Globus pallidus (tissue), 1 donor: Measurements from ENCODE around the gene PRKX.
A peak's percentile ranks its signal among the peaks of the same experiment; 100 is the strongest.
"Not testable (repeated sequence)": the region's sequence is repeated elsewhere in the genome, so short reads cannot be mapped to it uniquely, and the experiment has no call there.

Experiments used
- DNase-seq: peaks from one replicate; pipeline ENCODE4 v3.0.0-alpha.2; 2015; ENCODE audit warnings: low spot score

PRKX gene

DNA sequence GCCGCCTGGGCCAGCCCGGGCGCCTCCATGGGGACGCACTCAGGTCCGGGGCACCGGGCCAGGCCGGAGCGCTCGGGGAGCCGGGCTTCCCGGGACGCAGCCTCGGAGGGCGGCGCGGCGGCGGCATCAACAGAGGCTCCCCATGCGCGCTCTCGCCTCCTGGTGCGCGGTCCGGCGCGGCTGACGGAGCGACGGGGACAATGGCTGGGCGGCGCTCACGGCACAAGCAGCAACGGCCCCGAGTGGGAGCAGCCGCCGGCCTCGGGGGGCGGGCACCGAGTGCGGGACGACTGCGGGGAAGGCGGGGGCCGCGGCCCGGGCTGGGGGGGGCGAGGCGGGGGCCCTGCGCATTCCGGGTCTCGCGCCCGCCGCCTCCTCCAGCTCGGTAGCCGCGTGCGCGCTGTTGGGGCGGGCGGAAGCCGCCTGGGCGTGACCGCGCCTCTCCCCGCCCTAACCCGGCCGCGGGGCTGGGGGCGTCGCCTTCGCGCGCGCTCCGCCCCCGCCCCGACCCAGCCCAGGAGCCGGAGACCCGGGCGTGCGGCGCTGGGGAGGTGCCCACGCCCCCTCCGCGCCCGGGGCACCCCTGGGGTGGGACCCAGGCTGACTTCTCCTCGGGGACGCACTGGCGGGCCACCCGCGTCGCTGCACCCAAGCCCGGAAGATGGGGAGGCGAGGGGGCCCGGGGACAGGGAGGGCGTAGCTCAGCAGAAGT, at the start of gene PRKX:
Gene PRKX (minus strand): TSS at position 425 of the 712 bp plus-strand sequence. CDS start 396 bp downstream, at position 29.
- no peak for DNase-seq

DNA sequence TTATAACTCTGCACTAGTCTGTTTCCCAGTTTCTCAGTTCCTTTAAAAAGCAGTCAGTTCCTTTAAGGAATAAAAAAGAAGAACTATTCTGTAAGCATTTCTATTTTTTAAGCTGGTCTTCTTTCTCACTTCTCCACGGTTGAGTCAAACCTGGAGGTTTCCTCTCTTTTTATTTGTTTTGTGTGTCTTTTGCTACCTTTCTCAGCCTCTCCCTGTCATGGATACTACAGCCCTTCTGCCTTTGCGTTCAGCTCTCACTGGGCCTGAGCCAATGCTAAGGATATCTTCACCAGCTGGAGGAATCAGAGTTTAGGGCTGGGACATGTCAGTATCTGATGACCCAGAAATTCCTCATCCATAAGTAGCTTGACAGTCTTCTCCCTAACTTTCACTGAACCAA, 49.7 kb upstream of the PRKX start:
- DNase-seq, result peak; percentile 5

DNA sequence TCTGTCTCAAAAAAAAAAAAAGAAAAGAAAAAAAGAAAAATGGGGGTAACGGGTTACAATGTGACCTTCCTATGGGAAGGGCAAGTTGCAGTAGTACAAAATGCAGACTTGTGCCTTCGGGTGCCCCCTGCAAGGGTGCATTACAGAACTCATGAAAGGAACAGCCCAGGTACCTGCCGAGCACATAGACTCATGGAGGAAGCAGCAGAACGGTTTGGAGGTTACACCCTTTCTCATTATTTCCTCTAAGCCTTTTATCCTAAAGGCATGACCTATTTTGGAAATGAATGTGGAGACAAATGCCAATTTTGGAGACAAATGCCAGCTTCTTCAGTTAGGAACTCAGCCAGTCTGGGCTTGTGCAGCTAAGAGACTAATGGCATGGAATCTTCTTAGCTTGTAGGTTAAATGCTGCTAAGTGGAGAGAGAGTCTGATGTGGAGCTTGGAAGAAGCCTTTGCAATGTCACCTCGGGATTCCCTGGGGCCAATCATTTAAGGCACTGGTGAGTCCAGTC, 44.1 kb upstream of the PRKX start:
- no peak for DNase-seq

DNA sequence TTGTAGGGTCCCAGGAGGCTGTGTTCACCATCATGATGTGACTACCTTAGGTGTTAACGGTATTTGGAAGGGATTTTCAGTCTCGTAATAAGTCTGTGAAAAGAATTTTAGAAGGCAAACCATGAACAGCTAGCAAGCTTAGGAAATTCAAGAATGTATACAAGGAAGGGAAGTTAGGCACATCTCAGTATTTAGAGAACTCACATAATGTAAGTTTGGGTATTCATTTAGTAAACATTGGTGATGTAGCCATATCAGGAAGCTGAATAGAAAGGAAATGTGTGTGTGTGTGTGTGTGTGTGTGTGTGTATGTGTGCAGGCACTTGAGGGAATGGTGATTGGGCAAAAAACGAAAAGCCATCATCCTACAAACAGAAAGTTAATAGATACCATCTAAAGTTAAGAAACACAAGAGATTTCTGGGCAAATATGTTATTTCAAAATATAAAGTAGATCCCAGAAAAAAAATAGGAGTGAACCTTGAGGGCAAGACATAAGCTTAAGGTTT, 34.7 kb upstream of the PRKX start:
- no peak for DNase-seq

GRCh38 chrX:3743801-3744439, 30.5 kb upstream of the PRKX start:
- no peak for DNase-seq

DNA sequence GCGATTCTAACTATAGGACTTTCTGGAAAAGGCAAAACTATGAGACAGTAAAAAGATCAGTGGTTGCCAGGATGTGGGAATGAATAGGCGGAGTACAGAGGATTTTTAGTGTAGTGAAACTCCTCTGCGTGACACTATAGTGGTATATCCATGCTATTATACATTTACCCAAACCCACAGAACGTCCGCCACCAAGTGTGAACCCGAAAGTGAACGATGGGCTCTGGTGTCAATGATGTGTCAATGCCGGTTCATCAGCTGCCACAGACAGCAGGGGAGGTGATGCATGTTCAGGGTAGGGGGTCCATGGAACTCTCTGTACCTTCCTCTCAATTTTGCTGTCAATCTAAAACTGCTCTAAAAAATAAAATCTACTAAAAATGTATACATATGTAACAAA, 27.5 kb upstream of the PRKX start:
- not testable (repeated sequence) for DNase-seq

DNA sequence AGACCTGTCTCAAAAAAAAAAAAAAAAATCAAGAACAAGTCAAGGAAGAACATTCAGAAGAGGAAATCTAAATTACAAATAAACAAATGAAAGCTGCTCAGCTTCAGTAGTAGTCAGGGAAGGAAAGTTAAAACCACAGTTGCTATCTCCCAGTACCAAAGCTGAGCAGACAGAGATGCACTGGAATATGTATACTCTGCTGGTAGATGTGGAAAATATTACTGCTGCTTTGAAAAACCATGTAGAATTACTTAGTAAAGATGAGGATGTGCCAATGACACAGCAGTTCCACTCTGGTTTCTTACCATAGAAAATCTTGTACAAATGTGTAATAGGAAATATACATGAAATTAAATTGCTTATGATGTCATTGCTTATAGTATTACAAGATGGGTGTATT, 25.1 kb upstream of the PRKX start:
- DNase-seq, result no peak

DNA sequence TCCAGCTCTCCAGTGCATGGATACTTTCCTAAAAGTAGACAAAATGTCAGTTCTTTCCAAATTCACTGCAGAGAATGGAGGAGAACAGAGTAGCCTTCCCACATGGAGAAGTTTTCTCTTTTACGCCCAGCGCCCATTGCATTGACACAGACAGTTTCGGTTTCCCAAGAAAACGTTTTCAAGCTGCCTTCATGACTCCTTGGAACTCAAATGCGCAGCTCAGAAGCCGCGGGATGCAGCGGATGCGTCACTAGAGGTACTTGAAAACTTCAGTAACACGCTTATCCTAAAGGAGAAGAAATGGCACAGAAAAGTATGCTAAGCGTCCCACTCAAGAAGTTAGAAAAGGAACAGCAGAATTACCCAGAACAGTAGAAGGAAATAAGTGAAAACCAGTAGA, 23.1 kb upstream of the PRKX start:
- DNase-seq, result not testable (repeated sequence)

DNA sequence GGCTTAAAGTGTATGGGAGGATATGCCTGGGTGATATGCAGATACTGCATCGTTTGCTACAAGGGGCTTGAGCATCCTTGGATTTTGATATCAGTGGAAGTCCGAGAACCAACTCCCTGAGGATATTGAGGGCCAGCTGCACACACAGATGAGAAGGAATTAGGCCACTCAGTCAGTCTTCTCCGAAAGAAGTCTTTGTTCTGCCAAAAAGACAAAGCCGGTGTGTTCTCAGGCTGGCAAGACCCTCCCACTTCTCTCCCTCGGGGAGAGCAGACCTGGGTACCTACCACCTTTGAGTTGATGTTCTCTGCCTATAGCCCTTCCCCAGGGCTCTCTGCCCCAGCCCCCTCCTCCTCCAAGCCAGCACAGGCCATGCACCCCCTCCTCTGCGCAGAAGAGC, 22.4 kb upstream of the PRKX start:
- DNase-seq, result not testable (repeated sequence)

GRCh38 chrX:3734456-3734855, 21.0 kb upstream of the PRKX start:
- DNase-seq, result not testable (repeated sequence)

DNA sequence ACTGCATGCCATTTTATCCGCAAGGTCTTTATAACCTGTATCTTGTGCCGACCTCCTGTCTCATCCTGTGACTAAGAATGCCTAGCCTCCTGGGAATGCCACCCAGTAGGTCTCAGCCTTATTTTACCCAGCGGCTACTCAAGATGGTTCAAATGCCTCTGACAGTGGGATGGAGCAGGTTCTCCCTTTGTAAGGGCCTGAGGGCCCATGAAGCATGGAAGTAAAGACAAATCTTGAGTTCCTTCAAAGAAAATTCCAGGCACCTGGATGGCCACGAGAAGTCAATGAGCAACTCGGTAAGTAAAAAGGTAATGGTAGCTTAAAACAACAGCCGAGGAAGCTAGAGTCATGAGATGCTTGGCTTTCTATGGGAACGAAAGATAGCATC, 19.6 kb upstream of the PRKX start:
- DNase-seq, result no peak

DNA sequence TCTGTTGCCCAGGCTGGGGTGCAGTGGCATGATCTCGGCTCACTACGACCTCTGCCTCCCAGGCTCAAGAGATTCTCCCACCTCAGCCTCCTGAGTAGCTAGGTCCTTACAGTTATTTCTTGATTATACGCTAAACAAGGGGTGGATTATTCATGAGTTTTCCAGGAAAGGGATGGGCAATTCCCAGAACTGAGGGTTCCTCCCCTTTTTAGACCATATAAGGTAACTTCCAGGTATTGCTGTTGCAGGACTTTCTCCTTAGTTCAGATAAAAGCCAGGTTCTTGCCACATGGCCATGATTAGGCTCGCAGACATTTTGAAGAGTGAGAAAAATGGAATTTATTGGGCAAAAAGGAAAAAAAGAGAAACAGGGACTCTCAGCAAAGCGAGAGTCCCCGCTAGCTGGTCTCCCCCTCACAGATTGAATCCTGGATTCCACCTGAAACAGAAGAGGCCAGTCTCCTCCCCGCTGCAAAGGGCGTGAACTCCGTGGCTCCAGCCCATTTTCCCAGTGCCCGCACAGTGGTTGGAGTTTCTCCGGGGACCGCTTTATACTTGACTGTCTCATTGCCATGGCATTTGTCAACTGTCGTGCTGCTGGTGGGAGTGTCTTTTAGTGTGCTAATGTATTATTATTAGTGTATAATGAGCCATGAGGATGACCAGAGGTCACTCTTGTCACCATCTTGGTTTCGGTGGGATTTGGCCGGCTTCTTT, 19.0 kb upstream of the PRKX start:
- DNase-seq, result not testable (repeated sequence)

- no peak for DNase-seq
Measured at GRCh38 chrX:3728454-3728853, 15.0 kb upstream of the PRKX start.

DNA sequence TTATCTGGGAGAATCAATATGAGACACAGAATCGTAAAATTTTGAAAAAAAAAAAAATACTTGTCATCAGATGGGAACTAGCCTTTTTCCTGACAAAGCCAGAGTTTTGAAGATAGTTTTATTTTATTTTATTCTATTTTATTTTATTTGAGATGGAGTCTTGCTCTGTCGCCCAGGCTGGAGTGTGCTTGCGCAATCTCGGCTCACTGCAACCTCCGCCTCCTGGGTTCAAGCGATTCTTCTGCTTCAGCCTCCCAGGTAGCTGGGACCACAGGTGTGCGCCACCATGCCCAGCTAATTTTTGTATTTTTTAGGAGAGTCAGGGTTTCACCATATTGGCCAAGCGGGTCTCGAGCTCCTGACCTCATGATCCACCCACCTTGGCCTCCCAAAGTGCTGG, 10.0 kb upstream of the PRKX start:
- DNase-seq, result not testable (repeated sequence)

GRCh38 chrX:3717742-3718420, 4.4 kb upstream of the PRKX start:
- no peak for DNase-seq

DNA sequence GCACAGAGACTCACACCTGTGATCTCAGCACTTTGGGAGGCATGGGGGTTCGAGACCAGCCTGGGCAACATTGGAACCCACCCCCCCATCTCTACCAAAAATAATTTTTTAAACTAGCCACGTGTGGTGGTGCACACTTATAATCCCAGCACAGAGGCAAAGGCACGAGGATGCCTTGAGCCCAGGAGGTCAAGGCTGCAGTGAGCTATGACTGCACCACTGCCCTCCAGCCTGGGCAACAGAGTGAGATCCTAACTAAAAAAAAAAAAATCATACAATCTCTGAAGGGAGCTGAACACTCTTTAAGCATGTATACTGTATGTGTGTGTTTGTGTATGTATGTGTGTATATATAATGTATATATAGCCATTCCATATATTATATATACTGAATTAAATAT, 2.5 kb upstream of the PRKX start:
- no peak for DNase-seq

DNA sequence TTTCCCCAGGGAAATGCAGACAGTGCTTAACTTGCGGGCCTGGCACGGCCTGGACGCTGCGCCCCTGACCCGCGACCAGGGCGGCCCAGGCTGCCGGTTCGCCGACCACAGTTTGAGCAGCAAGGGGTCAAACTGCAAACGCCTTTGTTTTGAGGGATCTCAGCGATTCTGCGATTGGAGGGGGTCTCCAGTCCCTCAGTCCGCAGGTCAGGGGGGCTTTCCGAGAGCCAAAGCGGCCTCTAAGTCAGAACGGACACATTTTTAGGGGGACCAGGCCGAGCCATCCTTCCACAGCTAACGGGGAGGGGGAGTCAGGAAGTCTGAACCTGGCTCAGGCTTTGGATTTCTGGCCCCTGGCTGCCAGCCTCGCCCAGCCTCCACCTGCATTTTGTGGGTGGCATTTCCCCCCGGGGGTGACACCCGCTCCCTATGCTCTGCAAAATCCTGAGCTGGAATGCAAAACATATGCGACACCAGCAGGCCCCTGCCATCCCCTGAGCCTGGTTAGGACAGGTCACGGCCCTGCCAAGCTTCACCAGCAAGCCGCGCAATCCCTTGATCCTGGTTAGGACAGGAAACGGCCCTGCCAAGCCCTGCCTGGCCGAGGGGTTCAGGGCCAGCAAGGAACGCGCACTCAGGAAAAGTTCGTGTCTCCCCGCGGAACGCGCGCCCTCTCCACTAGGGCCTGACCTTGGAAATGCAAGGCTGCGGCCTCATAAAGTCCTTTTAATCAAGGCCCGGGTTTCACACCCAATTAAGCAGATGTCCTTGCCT, 1.4 kb upstream of the PRKX start:
- DNase-seq, result not testable (repeated sequence)

DNA sequence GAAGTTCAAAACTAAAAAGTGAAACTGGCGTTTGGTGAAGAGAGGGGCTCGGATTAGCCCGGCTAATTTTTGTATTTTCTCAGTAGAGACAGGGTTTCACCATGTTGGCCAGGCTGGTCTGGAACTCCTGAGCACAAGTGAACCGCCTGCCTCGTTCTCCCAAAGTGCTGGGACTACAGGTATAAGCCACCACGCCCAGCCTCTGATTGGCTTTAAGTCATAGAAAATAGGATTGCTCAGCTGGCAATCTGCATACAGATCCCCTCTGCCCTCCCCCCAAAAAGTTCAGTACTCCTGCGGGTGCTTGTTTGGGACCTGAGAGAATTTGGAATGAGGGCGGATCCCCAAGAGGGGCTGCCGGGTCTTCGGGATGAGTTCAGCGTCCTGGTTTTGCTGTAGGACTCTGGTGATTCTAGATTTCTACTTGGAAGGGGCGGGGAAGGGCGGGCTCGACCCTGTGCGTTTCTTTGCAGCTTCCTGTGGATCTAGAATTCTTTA, 537 bp upstream of the PRKX start:
- DNase-seq, result no peak

DNA sequence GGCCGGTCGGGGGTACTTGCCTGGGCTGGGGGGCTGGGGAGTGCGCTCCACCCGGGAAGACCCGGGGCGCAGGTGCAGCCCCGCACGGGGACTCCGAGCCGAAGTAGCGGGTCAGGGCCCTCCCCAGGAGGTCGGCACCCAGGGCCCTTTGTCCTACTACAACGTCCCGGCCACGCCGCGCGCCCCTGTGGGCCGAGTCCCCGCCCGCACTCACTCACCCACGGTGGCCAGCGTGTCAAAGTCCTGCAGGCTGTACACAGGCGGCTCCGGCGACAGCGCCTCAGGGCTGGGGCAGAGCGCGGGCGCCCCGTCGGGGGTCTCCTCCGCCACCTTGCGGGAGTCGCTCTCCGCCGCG, 602 bp downstream of the PRKX start:
- DNase-seq, result no peak

DNA sequence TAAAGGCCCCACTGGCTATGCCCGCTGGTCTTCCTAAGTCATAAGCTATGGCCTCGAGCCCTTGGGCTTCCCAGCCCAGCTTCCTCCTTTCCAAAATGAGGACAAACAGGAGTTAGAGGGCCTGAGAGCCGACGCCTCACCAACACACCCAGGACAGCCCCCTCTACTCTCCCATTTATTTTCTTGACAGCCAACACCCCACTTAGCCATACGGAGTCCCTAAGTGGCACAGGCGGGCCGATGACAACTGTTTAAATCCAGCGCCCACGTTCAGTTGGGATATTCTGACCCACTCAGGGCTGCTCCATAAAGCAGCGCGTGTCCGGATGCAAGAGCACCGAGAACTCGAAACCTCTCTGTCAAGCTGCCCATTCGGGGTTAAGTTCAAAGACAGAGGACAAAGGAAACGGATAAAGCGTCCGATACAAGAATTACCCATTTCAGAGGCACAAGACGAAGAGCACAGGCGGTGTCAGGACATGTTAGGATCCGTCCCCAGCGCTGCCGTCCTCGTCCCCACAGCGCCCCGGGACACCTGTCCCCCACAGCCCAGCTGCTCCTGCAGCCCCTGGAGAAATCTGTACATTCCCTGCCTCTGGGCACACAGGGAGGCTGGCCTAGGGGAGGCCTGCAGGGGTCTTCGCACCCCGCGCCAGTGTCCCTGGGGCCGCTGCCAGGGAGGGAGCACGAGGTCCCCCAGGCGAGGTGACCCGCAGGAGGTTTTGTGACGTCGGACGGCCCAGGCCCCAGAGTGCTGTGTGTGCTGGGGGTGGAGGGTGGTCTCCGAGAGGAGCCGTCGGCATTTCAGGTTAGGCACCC, 1.2 kb downstream of the PRKX start:
- no peak for DNase-seq
